GM10847 (cell line): ENCODE results near the gene SULT1B1.

Experiments
- POLR2A ChIP-seq: IDR thresholded peaks from 2 replicates; pipeline ENCODE4 v1.6.1; 2011; ENCODE audit not compliant: insufficient read length; ENCODE audit errors: extremely low read depth

SULT1B1 gene

GRCh38 chr4:69763233-69763632 lies 2.8 kb upstream of the SULT1B1 start:
- TF ChIP-seq POLR2A: no peak

GRCh38 chr4:69759189-69759604 lies 1.2 kb downstream of the SULT1B1 start:
- no peak for TF ChIP-seq POLR2A

GRCh38 chr4:69757464-69757863 lies 3.0 kb downstream of the SULT1B1 start:
- no peak for TF ChIP-seq POLR2A

- no peak for TF ChIP-seq POLR2A
Measured at GRCh38 chr4:69754926-69755580, 5.4 kb downstream of the SULT1B1 start.

- no peak for TF ChIP-seq POLR2A
Measured at GRCh38 chr4:69753686-69754085, 6.7 kb downstream of the SULT1B1 start.

- TF ChIP-seq POLR2A: no peak
Measured at GRCh38 chr4:69750346-69750745, 10.1 kb downstream of the SULT1B1 start.

GRCh38 chr4:69749771-69750170 lies 10.6 kb downstream of the SULT1B1 start:
- no peak for TF ChIP-seq POLR2A

- no peak for TF ChIP-seq POLR2A
Measured at GRCh38 chr4:69748173-69748572, 12.2 kb downstream of the SULT1B1 start.

- no peak for TF ChIP-seq POLR2A
Measured at GRCh38 chr4:69744157-69744478, 16.3 kb downstream of the SULT1B1 start.

- no peak for TF ChIP-seq POLR2A
Measured at GRCh38 chr4:69743476-69744156, 16.8 kb downstream of the SULT1B1 start.

- no peak for TF ChIP-seq POLR2A
Measured at GRCh38 chr4:69742596-69742995, 17.8 kb downstream of the SULT1B1 start.

GRCh38 chr4:69738872-69739271 lies 21.5 kb downstream of the SULT1B1 start:
- TF ChIP-seq POLR2A: no peak

- TF ChIP-seq POLR2A: no peak
Measured at GRCh38 chr4:69735119-69735518, 25.3 kb downstream of the SULT1B1 start.

GRCh38 chr4:69731847-69732246 lies 28.6 kb downstream of the SULT1B1 start:
- TF ChIP-seq POLR2A: no peak

- no peak for TF ChIP-seq POLR2A
Measured at GRCh38 chr4:69731241-69731640, 29.2 kb downstream of the SULT1B1 start.

- no peak for TF ChIP-seq POLR2A
Measured at GRCh38 chr4:69730002-69730401, 30.4 kb downstream of the SULT1B1 start.

GRCh38 chr4:69727926-69728325 lies 32.5 kb downstream of the SULT1B1 start:
- no peak for TF ChIP-seq POLR2A
